H1 (cell line): ENCODE results near the gene HDLBP. TPM values are rescaled to one million over a fixed set of nuclear protein-coding genes. Genes with fewer than 3 reads are reported as not detected.

ENCODE experiments used
- CTCF ChIA-PET: fragments of 300-600 bp; sonication (Branson Sonifier 250); formaldehyde crosslinking; loops from one replicate; lab custom pipeline; 2021; ENCODE audit not compliant: partially characterized antibody; lab: Charles Lee
- POLR2A ChIA-PET: fragments of 300-600 bp; sonication (Branson Sonifier 250); formaldehyde crosslinking; loops from one replicate; lab custom pipeline; 2021; ENCODE audit warnings: inconsistent platforms; ENCODE audit not compliant: partially characterized antibody; lab: Charles Lee
- DNase-seq, 2 experiments: peaks; one replicate each; pipeline versions ENCODE4 v3.0.0 to v3.0.0-alpha.2; 2010 to 2022; ENCODE audit warnings: low spot score in 2 of 2, low read depth in 1 of 2, mixed read lengths in 1 of 2
- FAIRE-seq: peaks from 2 replicates; lab custom pipeline; 2011; peaks lifted over from hg19 to GRCh38; lab: Jason Lieb, UNC
- H2AFZ ChIP-seq: 2 replicates; pipeline ENCODE4 v1.8.1; 2012; ENCODE audit warnings: low read length, inconsistent platforms
- H2AK5ac ChIP-seq: 2 replicates; pipeline ENCODE4 v1.6.1; 2013; ENCODE audit warnings: low read depth, low read length
- H2BK120ac ChIP-seq: replicated peaks from 2 replicates; pipeline ENCODE3; 2013; ENCODE audit warnings: low read depth, low read length, inconsistent platforms
- H2BK12ac ChIP-seq: 2 replicates; pipeline ENCODE4 v1.6.1; 2013; ENCODE audit warnings: low read depth, low read length
- H2BK15ac ChIP-seq: 2 replicates; pipeline ENCODE4 v1.6.1; 2013; ENCODE audit warnings: low read length
- H2BK20ac ChIP-seq: 2 replicates; pipeline ENCODE4 v1.6.1; 2013; ENCODE audit warnings: low read length
- H2BK5ac ChIP-seq: 2 replicates; pipeline ENCODE4 v1.6.1; 2013; ENCODE audit warnings: low read depth, low read length
- H3K14ac ChIP-seq: 2 replicates; pipeline ENCODE4 v1.6.1; 2013; ENCODE audit warnings: inconsistent platforms; ENCODE audit not compliant: insufficient read length
- H3K18ac ChIP-seq: 2 replicates; pipeline ENCODE4 v1.6.1; 2013; ENCODE audit warnings: low read length; ENCODE audit errors: extremely low read depth
- H3K23ac ChIP-seq: 2 replicates; pipeline ENCODE4 v1.6.1; 2013; ENCODE audit warnings: inconsistent platforms; ENCODE audit not compliant: insufficient read length
- H3K23me2 ChIP-seq: 2 replicates; pipeline ENCODE4 v1.6.1; 2013; ENCODE audit warnings: low read depth, low read length
- H3K27ac ChIP-seq: 2 replicates; pipeline ENCODE4 v1.6.1; 2011; ENCODE audit warnings: low read depth, low read length, inconsistent platforms
- H3K27me3 ChIP-seq, 4 experiments: replicated peaks in 1 of 4; 1 replicate in 1 of 4; 2 replicates in 3 of 4; pipeline versions ENCODE4 v1.6.1 to v1.8.1; 2011 to 2013; ENCODE audit warnings: low read length in 3 of 4, mild to moderate bottlenecking in 3 of 4, inconsistent platforms in 2 of 4, mixed read lengths in 2 of 4, moderate library complexity in 1 of 4; ENCODE audit not compliant: control insufficient read depth in 3 of 4, insufficient read depth in 3 of 4; ENCODE audit errors: extremely low read depth in 1 of 4
- H3K36me3 ChIP-seq, 4 experiments: 2 replicates each; pipeline versions ENCODE4 v1.6.1 to v1.8.1; 2011 to 2013; ENCODE audit warnings: mild to moderate bottlenecking in 4 of 4, low read length in 3 of 4, moderate library complexity in 2 of 4, control low read depth in 1 of 4, inconsistent platforms in 1 of 4; ENCODE audit not compliant: insufficient read depth in 4 of 4, control insufficient read depth in 2 of 4
- H3K4ac ChIP-seq: replicated peaks from 2 replicates; pipeline ENCODE3; 2013; ENCODE audit warnings: low read length, low read depth, mixed read lengths, inconsistent platforms; ENCODE audit not compliant: insufficient read length
- H3K4me1 ChIP-seq, 4 experiments: replicated peaks in 1 of 4; 1 replicate in 1 of 4; 2 replicates in 3 of 4; pipeline versions ENCODE4 v1.6.1 to v1.8.1; 2011 to 2013; ENCODE audit warnings: low read length in 3 of 4, inconsistent platforms in 2 of 4, mixed read lengths in 1 of 4; ENCODE audit not compliant: insufficient read depth in 4 of 4, control insufficient read depth in 3 of 4
- H3K4me2 ChIP-seq, 2 experiments: 2 replicates each; pipeline versions ENCODE4 v1.6.1 to v1.8.1; 2011 to 2013; ENCODE audit warnings: low read depth in 2 of 2, low read length in 2 of 2, control low read depth in 1 of 2, inconsistent platforms in 1 of 2, mild to moderate bottlenecking in 1 of 2; ENCODE audit not compliant: insufficient read depth in 1 of 2
- H3K4me3 ChIP-seq, 4 experiments: fragments of 200-600, 300-600 bp in 1 of 4; sonication (generic), shearing (Covaris generic), sonication (Bioruptor Twin) in 1 of 4; 2 replicates each; pipeline versions ENCODE4 v1.5.1 to v1.8.1; 2011 to 2016; ENCODE audit warnings: low read length in 4 of 4, low read depth in 3 of 4, control low read depth in 2 of 4, inconsistent platforms in 2 of 4, mild to moderate bottlenecking in 2 of 4, mixed read lengths in 1 of 4, moderate library complexity in 1 of 4; ENCODE audit not compliant: insufficient read depth in 2 of 4; ENCODE audit errors: extremely low read depth in 1 of 4
- H3K56ac ChIP-seq: replicated peaks from 2 replicates; pipeline ENCODE3; 2013; ENCODE audit warnings: low read depth, mild to moderate bottlenecking, mixed read lengths, low read length, inconsistent platforms; ENCODE audit not compliant: insufficient read length
- H3K79me1 ChIP-seq: 2 replicates; pipeline ENCODE4 v1.6.1; 2013; ENCODE audit warnings: low read depth, low read length, control low read depth
- H3K79me2 ChIP-seq, 2 experiments: 2 replicates each; pipeline versions ENCODE4 v1.6.1 to v1.8.1; 2012 to 2013; ENCODE audit warnings: low read length in 2 of 2, mild to moderate bottlenecking in 2 of 2, inconsistent platforms in 1 of 2; ENCODE audit not compliant: insufficient read depth in 2 of 2, control insufficient read depth in 1 of 2
- H3K9ac ChIP-seq, 4 experiments: replicated peaks in 1 of 4; 1 replicate in 1 of 4; 2 replicates in 3 of 4; pipeline versions ENCODE4 v1.6.1 to v1.8.1; 2011 to 2013; ENCODE audit warnings: low read depth in 3 of 4, low read length in 3 of 4, control low read depth in 2 of 4, mild to moderate bottlenecking in 2 of 4, moderate library complexity in 2 of 4, inconsistent platforms in 1 of 4; ENCODE audit errors: extremely low read depth in 1 of 4
- H3K9me3 ChIP-seq, 2 experiments: 2 replicates each; pipeline versions ENCODE4 v1.6.1 to v1.8.1; 2012 to 2013; ENCODE audit warnings: mild to moderate bottlenecking in 2 of 2, moderate library complexity in 2 of 2, control low read depth in 1 of 2, inconsistent platforms in 1 of 2, low read depth in 1 of 2, low read length in 1 of 2, mixed read lengths in 1 of 2; ENCODE audit not compliant: insufficient read depth in 2 of 2
- H4K20me1 ChIP-seq, 2 experiments: replicated peaks in 1 of 2; 2 replicates each; pipeline versions ENCODE3 to v1.8.1; 2011 to 2013; ENCODE audit warnings: inconsistent platforms in 2 of 2, low read length in 2 of 2, mild to moderate bottlenecking in 1 of 2; ENCODE audit not compliant: insufficient read depth in 2 of 2, control insufficient read depth in 1 of 2
- H4K5ac ChIP-seq: 2 replicates; pipeline ENCODE4 v1.6.1; 2013; ENCODE audit warnings: low read length, low read depth, mixed read lengths, inconsistent platforms; ENCODE audit not compliant: insufficient read length
- H4K8ac ChIP-seq: 2 replicates; pipeline ENCODE4 v1.8.0; 2013; ENCODE audit warnings: mild to moderate bottlenecking, moderate library complexity, low read length, inconsistent platforms; ENCODE audit not compliant: insufficient read depth; ENCODE audit errors: extremely low read depth
- H4K91ac ChIP-seq: replicated peaks from 2 replicates; pipeline ENCODE3; 2013; ENCODE audit warnings: low read length, mixed read lengths, inconsistent platforms; ENCODE audit not compliant: insufficient read length
- BRCA1 ChIP-seq: IDR thresholded peaks from 2 replicates; pipeline ENCODE4 v1.6.1; 2012; ENCODE audit warnings: low read depth, low read length, improper control_type of control experiment
- CREB1 ChIP-seq: IDR thresholded peaks from 2 replicates; pipeline ENCODE4 v1.6.1; 2012; ENCODE audit warnings: inconsistent platforms
- RAD21 ChIP-seq, 2 experiments: IDR thresholded peaks in 1 of 2; conservative IDR thresholded peaks in 1 of 2; 2 replicates each; pipeline ENCODE4 v1.6.1; 2011; ENCODE audit warnings: low read depth in 2 of 2, low read length in 2 of 2, improper control_type of control experiment in 1 of 2, inconsistent platforms in 1 of 2, mild to moderate bottlenecking in 1 of 2, moderate library complexity in 1 of 2
- RFX5 ChIP-seq: IDR thresholded peaks from 2 replicates; pipeline ENCODE4 v1.6.1; 2011; ENCODE audit warnings: low read depth, low read length, improper control_type of control experiment, borderline replicate concordance
- SP1 ChIP-seq: IDR thresholded peaks from 2 replicates; pipeline ENCODE4 v1.6.1; 2011; ENCODE audit warnings: low read depth, low read length
- SP4 ChIP-seq: IDR thresholded peaks from 2 replicates; pipeline ENCODE4 v1.6.1; 2012; ENCODE audit warnings: low read length, inconsistent platforms
- WGBS, 2 experiments: shearing (Covaris generic) in 1 of 2; methylation state at CpG; one replicate each; pipeline versions ENCODE4 v1.1.6 to v1.1.7; 2013 to 2015; ENCODE audit warnings: low lambda C conversion rate in 2 of 2, mixed read lengths in 2 of 2, inconsistent platforms in 1 of 2, low coverage in 1 of 2, missing lambda C conversion rate in 1 of 2; ENCODE audit not compliant: insufficient replicate concordance in 2 of 2, insufficient coverage in 1 of 2, insufficient read length in 1 of 2; ENCODE audit errors: extremely low coverage in 1 of 2, missing lambda C conversion rate in 1 of 2; 5-methylcytosine and 5-hydroxymethylcytosine counted together
- polyA plus RNA-seq, 7 experiments: library from polyadenylated mRNA; depleted of rRNA in 3 of 7; stranded (reverse) in 5 of 7; unstranded in 2 of 7; fragments of >200 nt in 5 of 7; fragments of 200-250 nt in 2 of 7; gene quantifications; 1 replicate in 5 of 7; 2 replicates in 1 of 7; 4 replicates in 1 of 7; pipeline versions ENCODE4 v1.2.1 to v1.2.3, GENCODE V29; 2011 to 2013; ENCODE audit warnings: missing spikeins in 2 of 7, mixed read lengths in 2 of 7
- total RNA-seq: library from RNA; stranded (reverse); fragmentation: NEBNext Ultra II Directional; extraction: Animal tissue kit (Norgen Biotek cat#: 25700); gene quantifications from 2 replicates; pipeline ENCODE4 v1.2.1, GENCODE V29; 2021
- TF ChIP-seq, protein P1 (sequence below): IDR thresholded peaks from 2 replicates; pipeline ENCODE4 v1.6.1; 2012; ENCODE audit warnings: inconsistent platforms
- TF ChIP-seq, protein P2 (sequence below), 3 experiments: IDR thresholded peaks; 1 replicate in 2 of 3; 2 replicates in 1 of 3; pipeline versions ENCODE4 v1.5.1 to v1.6.1; 2011; ENCODE audit warnings: low read length in 3 of 3, mild to moderate bottlenecking in 3 of 3, inconsistent platforms in 2 of 3, low read depth in 1 of 3, moderate library complexity in 1 of 3; ENCODE audit not compliant: insufficient read depth in 1 of 3; ENCODE audit errors: control extremely low read depth in 1 of 3

The HDLBP gene
- total and polyA plus RNA-seq, 2 of the 8 experiments (the other 6 are each of a cell fraction or from before 2014, with no cell fraction given) = 185 to 360 TPM

DNA sequence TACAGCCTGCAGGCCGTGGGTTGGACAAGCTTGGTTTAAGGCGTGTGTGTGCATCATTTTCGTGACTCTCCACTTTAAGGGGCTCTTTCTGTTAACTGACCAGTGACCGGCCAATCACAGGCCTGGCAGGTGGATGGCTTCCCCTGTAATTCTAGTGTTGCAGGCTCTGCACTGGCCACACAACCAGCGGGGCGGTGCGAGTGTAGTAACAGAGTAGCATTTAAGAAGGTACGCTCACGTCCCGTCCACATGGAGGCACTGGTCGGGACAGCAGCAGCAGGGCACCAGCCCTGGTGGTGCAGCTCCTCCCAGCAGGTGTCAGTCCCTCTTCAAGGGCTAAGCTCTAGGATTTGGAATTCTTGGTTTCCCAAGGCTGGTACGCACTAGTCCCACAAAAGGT lies 135.0 kb downstream of the HDLBP start:
- H3K36me3 ChIP-seq = no peaks in the 10 kb centered on the region
- no peak overlapping the region for H3K23ac ChIP-seq
- no peak overlapping the region for H3K14ac ChIP-seq
- no peak overlapping the region for H3K18ac ChIP-seq
- no peaks in the 10 kb centered on the region for H3K9me3 ChIP-seq
- H2BK5ac ChIP-seq = no peak overlapping the region
- no peak overlapping the region for H3K9ac ChIP-seq
- H3K23me2 ChIP-seq = no peaks in the 10 kb centered on the region
- TF ChIP-seq, protein P1, sequence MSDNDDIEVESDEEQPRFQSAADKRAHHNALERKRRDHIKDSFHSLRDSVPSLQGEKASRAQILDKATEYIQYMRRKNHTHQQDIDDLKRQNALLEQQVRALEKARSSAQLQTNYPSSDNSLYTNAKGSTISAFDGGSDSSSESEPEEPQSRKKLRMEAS = peak; percentile 71
- TF ChIP-seq CREB1 (peak; percentile 33; the same call in 1 of the 2 replicates), RFX5 (no peak), SP4 (no peak), BRCA1 (no peak), SP1 (0 out of 2 replicates have a peak, but pooled peaks have one; percentile 25), RAD21 (IDR thresholded peaks at IDR 0.05 in 1 of 2, conservative IDR thresholded peaks at IDR 0.05 in 1 of 2; ENCODE audit: low read depth in 2 of 2, low read length in 2 of 2) (peak; percentile 38 to 54)
- TF ChIP-seq, protein P2, sequence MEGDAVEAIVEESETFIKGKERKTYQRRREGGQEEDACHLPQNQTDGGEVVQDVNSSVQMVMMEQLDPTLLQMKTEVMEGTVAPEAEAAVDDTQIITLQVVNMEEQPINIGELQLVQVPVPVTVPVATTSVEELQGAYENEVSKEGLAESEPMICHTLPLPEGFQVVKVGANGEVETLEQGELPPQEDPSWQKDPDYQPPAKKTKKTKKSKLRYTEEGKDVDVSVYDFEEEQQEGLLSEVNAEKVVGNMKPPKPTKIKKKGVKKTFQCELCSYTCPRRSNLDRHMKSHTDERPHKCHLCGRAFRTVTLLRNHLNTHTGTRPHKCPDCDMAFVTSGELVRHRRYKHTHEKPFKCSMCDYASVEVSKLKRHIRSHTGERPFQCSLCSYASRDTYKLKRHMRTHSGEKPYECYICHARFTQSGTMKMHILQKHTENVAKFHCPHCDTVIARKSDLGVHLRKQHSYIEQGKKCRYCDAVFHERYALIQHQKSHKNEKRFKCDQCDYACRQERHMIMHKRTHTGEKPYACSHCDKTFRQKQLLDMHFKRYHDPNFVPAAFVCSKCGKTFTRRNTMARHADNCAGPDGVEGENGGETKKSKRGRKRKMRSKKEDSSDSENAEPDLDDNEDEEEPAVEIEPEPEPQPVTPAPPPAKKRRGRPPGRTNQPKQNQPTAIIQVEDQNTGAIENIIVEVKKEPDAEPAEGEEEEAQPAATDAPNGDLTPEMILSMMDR (IDR thresholded peaks at IDR 0.05; ENCODE audit: control extremely low read depth in 1 of 3, insufficient read depth in 1 of 3, low read depth in 1 of 3, low read length in 3 of 3) = peak in 2 of 3 experiments; percentile 68 to 76; a peak in 3 of 4 replicates
- H3K4me1 ChIP-seq = no peaks in the 10 kb centered on the region
- H3K4me3 ChIP-seq = no peak overlapping the region
- H4K20me1 ChIP-seq = peaks cover 0 to 3% of the 10 kb centered on the region in 2 experiments
- H3K56ac ChIP-seq = no peak overlapping the region
- ChIA-PET CTCF (interaction anchor here (0.6 to 2.5 kb wide), 6 partner anchors 9 to 158 kb away, joined by 3 to 15 read pairs (median 4); partner anchors contain the start of genes PASK and PPP1R7), POLR2A (no interaction called here)
- H2AK5ac ChIP-seq = no peak overlapping the region
- no peak overlapping the region for H2BK15ac ChIP-seq
- H2AFZ ChIP-seq = no peak overlapping the region
- no peak overlapping the region for H3K27ac ChIP-seq
- H2BK12ac ChIP-seq = no peak overlapping the region
- H2BK120ac ChIP-seq = no peak overlapping the region
- H4K8ac ChIP-seq = no peak overlapping the region
- no peak overlapping the region for H4K5ac ChIP-seq
- no peak overlapping the region for H3K4ac ChIP-seq
- no peak overlapping the region for H4K91ac ChIP-seq
- 74% methylated on average over 12 of the region's 12 CpGs; no CpG with 5 or more reads in 1 of the 2 experiments for WGBS, 2 experiments
- H3K79me1 ChIP-seq = no peaks in the 10 kb centered on the region
- FAIRE-seq (peak; percentile 83), DNase-seq (peak; percentile 44 to 67)
- H3K79me2 ChIP-seq = no peaks in the 10 kb centered on the region
- H2BK20ac ChIP-seq = no peak overlapping the region
- no peaks in the 10 kb centered on the region for H3K27me3 ChIP-seq
- H3K4me2 ChIP-seq = no peak overlapping the region
